Lower leg skin (tissue), 4 donors: ENCODE data around the gene ARHGAP30. TPM values are rescaled to one million over a fixed set of nuclear protein-coding genes. Genes with fewer than 3 reads are reported as not detected.
"Not testable (repeated sequence)": the region's sequence is repeated elsewhere in the genome, so short reads cannot be mapped to it uniquely, and the experiment has no call there.

Experiments used
- DNase-seq, 2 donors: peaks; one replicate each; pipeline ENCODE4 v3.0.0-alpha.2; 2019; ENCODE audit warnings: low spot score in 2 of 2
- H3K4me3 ChIP-seq: fragments of 200-600 bp; sonication (generic); 2 replicates; pipeline ENCODE4 v1.5.1; 2017; ENCODE audit warnings: mild to moderate bottlenecking, low read depth; ENCODE audit not compliant: poor library complexity, severe bottlenecking
- CTCF ChIP-seq, 3 donors: fragments of 450-650 bp; IDR thresholded peaks; one replicate each; pipeline ENCODE4 v1.5.1; 2016; ENCODE audit warnings: antibody characterized with exemption in 3 of 3, mild to moderate bottlenecking in 3 of 3, moderate library complexity in 2 of 3
- POLR2A ChIP-seq, 2 donors: fragments of 450-650 bp; IDR thresholded peaks; one replicate each; pipeline ENCODE4 v1.6.1; 2016 to 2017; ENCODE audit warnings: antibody characterized with exemption in 2 of 2, mild to moderate bottlenecking in 1 of 2, moderate library complexity in 1 of 2
- WGBS, 2 donors: methylation state at CpG; one replicate each; pipeline ENCODE4 v1.1.5; 2018; 5-methylcytosine and 5-hydroxymethylcytosine counted together
- intact Hi-C: fragments of 100-400 bp; cut with DNase I; formaldehyde crosslinking; loops from one replicate; pipeline ENCODE4 v1.15.0; 2023; ENCODE audit warnings: low total_unique reads
- total RNA-seq, 4 donors: library from RNA; depleted of rRNA; stranded (reverse); fragments of >200 nt; gene quantifications; one replicate each; pipeline ENCODE4 v1.1.0, GENCODE V29; 2016

The ARHGAP30 gene
- total RNA-seq, 4 donors from 2014 or later: 8.5 to 14.8 (median 9.9) TPM

- 78 to 93% methylated on average over 2 of the region's 2 CpGs for WGBS, 2 donors
- DNase-seq: no peak
- H3K4me3 ChIP-seq: no peak overlapping the region
- intact Hi-C loops: no loop called here
- no peak for TF ChIP-seq CTCF (IDR thresholded peaks at IDR 0.05)
Observed at GRCh38 chr1:161021970-161022353, 47.7 kb downstream of the ARHGAP30 start.

GRCh38 chr1:161021165-161021969 lies 48.3 kb downstream of the ARHGAP30 start:
- 17 to 19% methylated on average over 19 to 30 of the region's 34 CpGs for WGBS, 2 donors
- intact Hi-C loops: no loop called here
- TF ChIP-seq CTCF (IDR thresholded peaks at IDR 0.05) (no peak), POLR2A (IDR thresholded peaks at IDR 0.05) (no peak)
- peak overlapping the region; percentile 1 for H3K4me3 ChIP-seq
- DNase-seq: peak; percentile 89 to 97

- intact Hi-C loops: no loop called here
- WGBS, 2 donors: 1 to 3% methylated on average over 23 to 34 of the region's 36 CpGs
- H3K4me3 ChIP-seq: peak within 1 kb of the TSS; percentile 57
- DNase-seq: peak; percentile 59 to 91
- TF ChIP-seq POLR2A (IDR thresholded peaks at IDR 0.05): no peak
- TF ChIP-seq CTCF (IDR thresholded peaks at IDR 0.05): no peak
Observed at GRCh38 chr1:161020509-161021164, 49.1 kb downstream of the ARHGAP30 start, which contains the start of gene F11R. Gene F11R (minus strand): TSS chr1:161021152. CDS start chr1:161021073, 79 bp downstream.

GRCh38 chr1:161019751-161020495 lies 49.8 kb downstream of the ARHGAP30 start:
- peak in 1 of 2 donors; percentile 50 for DNase-seq
- 8 to 19% methylated on average over 10 of the region's 10 CpGs for WGBS, 2 donors
- TF ChIP-seq POLR2A (IDR thresholded peaks at IDR 0.05): no peak
- no peak for TF ChIP-seq CTCF (IDR thresholded peaks at IDR 0.05)
- peak overlapping the region; percentile 57 for H3K4me3 ChIP-seq
- intact Hi-C loops: no loop called here

- 49 to 65% methylated on average over 15 of the region's 15 CpGs for WGBS, 2 donors
- DNase-seq, H3K4me3 ChIP-seq, intact Hi-C loops: not testable (repeated sequence)
Observed at GRCh38 chr1:161019111-161019660, 50.5 kb downstream of the ARHGAP30 start.

- intact Hi-C loops: no loop called here
- no peak overlapping the region for H3K4me3 ChIP-seq
- DNase-seq: no peak
- 79 to 100% methylated on average over 1 of the region's 1 CpG for WGBS, 2 donors
- TF ChIP-seq CTCF (IDR thresholded peaks at IDR 0.05) (no peak), POLR2A (IDR thresholded peaks at IDR 0.05) (no peak)
Observed at GRCh38 chr1:161018631-161018930, 51.1 kb downstream of the ARHGAP30 start.
